NT2/D1 (cell line): Measurements from ENCODE around the gene SEC31B.

Experiments
- SUZ12 ChIP-seq: IDR thresholded peaks from 2 replicates; pipeline ENCODE4 v1.6.1; 2011; ENCODE audit not compliant: insufficient read length, insufficient read depth; ENCODE audit errors: extremely low read depth
- ZNF274 ChIP-seq: IDR thresholded peaks from 2 replicates; pipeline ENCODE4 v1.6.1; 2011; ENCODE audit warnings: mild to moderate bottlenecking, low read depth, low read length

DNA sequence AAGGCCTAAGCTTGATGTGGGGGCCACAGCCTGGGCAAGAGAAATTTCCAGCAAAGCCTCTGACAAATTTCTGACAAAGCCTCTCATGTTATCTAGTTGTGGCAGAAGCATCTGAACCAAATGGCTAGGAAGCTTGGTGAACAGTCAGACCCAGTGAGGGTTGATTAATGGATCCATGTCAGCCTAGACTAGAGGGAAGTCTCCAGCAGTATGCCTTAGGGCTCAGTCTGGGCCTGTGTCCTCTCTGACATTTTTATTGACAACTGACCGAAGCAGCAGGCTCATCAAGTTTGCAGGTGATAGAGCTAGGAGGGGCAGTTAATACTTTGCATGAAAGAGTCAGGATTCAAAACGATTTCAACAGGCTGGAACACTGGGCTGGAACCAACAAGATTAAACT is 41.3 kb upstream of the SEC31B start:
- TF ChIP-seq ZNF274: no peak
- no peak for TF ChIP-seq SUZ12
